ENCODE data around the gene BICDL2.

Gene BICDL2

DNA sequence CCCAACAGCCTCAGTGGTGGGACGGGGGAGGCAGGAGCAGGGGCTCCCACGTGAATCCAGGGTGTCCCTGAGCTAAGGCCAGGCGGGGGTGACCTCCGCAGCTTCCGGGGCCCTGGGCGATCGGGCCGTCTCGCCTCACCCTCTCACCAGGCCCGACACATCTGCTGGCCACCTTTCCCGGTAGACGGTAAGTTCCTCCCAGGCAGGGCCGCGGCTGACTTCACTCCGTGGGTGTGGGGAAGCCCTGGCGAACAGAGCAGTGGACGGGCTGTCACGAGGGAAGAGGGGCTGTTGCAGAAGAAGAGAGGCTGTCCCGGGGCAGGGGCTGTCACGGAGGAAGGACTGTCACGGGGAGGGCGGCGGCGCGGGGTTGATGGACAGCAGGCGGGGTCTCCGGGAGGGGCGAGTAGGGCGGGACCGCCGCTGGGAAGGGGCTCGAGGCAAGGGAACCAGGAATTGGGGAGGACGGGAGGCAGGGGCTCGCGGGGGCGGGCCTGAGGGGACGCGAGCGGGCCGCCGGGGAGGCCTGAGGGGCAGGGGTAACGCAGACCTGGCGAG lies 57.0 kb downstream of the BICDL2 start:
- Histone ChIP-seq H3K4me3 (ENCODE audit: low read depth, low read length) (peak overlapping the region; percentile 86), H3K9me3 (ENCODE audit: control insufficient read depth, low read length) (no peaks in the 10 kb centered on the region), H3K36me3 (ENCODE audit: control insufficient read depth, insufficient read depth, low read length) (no peaks in the 10 kb centered on the region), H3K79me2 (no peaks in the 10 kb centered on the region), H3K9ac (no peak overlapping the region), H2AFZ (peak overlapping the region; percentile 100), H3K27ac (no peak overlapping the region), H3K4me2 (ENCODE audit: low read length) (peak overlapping the region; percentile 99), H3K4me1 (peaks cover 3% of the 10 kb centered on the region), H3K27me3 (ENCODE audit: control insufficient read depth, insufficient read depth, low read length) (no peaks in the 10 kb centered on the region)
- TF ChIP-seq, protein P1, sequence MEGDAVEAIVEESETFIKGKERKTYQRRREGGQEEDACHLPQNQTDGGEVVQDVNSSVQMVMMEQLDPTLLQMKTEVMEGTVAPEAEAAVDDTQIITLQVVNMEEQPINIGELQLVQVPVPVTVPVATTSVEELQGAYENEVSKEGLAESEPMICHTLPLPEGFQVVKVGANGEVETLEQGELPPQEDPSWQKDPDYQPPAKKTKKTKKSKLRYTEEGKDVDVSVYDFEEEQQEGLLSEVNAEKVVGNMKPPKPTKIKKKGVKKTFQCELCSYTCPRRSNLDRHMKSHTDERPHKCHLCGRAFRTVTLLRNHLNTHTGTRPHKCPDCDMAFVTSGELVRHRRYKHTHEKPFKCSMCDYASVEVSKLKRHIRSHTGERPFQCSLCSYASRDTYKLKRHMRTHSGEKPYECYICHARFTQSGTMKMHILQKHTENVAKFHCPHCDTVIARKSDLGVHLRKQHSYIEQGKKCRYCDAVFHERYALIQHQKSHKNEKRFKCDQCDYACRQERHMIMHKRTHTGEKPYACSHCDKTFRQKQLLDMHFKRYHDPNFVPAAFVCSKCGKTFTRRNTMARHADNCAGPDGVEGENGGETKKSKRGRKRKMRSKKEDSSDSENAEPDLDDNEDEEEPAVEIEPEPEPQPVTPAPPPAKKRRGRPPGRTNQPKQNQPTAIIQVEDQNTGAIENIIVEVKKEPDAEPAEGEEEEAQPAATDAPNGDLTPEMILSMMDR (IDR thresholded peaks at IDR 0.05), result no peak

Data from parathyroid adenoma (tissue), 2 donors.